BJ (cell line): Measurements from ENCODE around the gene SELENBP1. TPM values are rescaled to one million over a fixed set of nuclear protein-coding genes. Genes with fewer than 3 reads are reported as not detected.

ENCODE experiments used
- CTCF ChIA-PET: fragments of 350-600 bp; formaldehyde crosslinking; extraction: SDS; loops from one replicate; lab custom pipeline; 2021; ENCODE audit warnings: antibody characterized with exemption, inconsistent platforms; lab: Yijun Ruan, JAX
- POLR2A ChIA-PET: fragments of 300-600 bp; sonication (Branson Sonifier 250); formaldehyde crosslinking; extraction: SDS; loops from one replicate; lab custom pipeline; 2021; ENCODE audit warnings: antibody characterized with exemption; lab: Charles Lee
- DNase-seq: peaks from one replicate; pipeline ENCODE4 v3.0.0-alpha.2; 2011; ENCODE audit warnings: low read depth
- H3K27me3 ChIP-seq: 2 replicates; pipeline ENCODE4 v1.6.0; 2011; ENCODE audit warnings: low read length; ENCODE audit not compliant: control insufficient read depth, insufficient read depth
- H3K36me3 ChIP-seq: 2 replicates; pipeline ENCODE4 v1.5.1; 2011; ENCODE audit warnings: low read length; ENCODE audit not compliant: control insufficient read depth, insufficient read depth
- H3K4me3 ChIP-seq: 2 replicates; pipeline ENCODE4 v1.5.1; 2011; ENCODE audit warnings: low read depth, mild to moderate bottlenecking, control low read depth, low read length
- polyA plus RNA-seq: library from polyadenylated mRNA; depleted of rRNA; stranded (reverse); fragments of >200 nt; gene quantifications from 2 replicates; pipeline ENCODE4 v1.2.3, GENCODE V29; 2011
- TF ChIP-seq, protein P1 (sequence below): IDR thresholded peaks from 2 replicates; pipeline ENCODE4 v1.5.1; 2011; ENCODE audit warnings: low read depth, mild to moderate bottlenecking, control low read depth, inconsistent platforms, low read length, moderate library complexity; ENCODE audit not compliant: insufficient read depth

SELENBP1 gene
- polyA plus RNA-seq, 1 experiment, result 47.9 TPM

DNA sequence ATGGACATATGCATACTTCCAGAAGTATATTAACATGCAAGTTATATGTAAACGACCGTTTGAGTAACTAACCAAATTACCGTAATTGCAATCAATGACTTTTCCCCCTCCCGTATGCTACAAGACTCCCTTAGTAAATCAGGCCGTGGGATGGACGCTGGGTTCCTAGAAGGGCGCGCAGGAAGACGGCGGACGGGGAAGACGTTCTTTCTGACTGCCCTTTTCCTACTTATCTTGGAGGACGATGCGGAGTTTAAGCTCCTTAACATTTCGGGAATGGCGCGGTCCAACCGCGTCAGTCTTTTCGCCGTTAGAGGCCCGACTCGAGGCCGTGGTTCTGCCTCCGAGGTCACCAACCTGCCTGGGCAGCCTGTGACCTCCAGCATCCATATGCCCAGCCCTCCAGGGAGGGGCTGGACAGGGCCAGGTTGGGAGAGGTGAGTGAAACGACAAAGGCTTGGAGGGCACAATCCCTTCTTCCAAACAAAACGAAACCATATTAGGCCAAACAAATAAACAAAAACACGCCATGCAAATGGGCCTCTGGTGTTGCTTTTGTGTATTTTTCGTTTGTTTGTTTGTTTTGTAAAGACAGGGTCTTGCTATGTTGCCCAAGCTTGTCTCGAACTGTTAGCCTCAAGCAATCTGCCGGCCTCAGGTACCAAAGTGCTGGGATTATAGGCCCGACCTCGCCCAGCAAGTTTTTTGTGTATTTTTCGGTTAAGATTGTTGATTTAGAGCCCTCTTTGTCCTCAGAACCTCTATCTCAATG, 44.4 kb downstream of the SELENBP1 start:
- no peaks in the 10 kb centered on the region for H3K27me3 ChIP-seq
- DNase-seq, result no peak
- TF ChIP-seq, protein P1, sequence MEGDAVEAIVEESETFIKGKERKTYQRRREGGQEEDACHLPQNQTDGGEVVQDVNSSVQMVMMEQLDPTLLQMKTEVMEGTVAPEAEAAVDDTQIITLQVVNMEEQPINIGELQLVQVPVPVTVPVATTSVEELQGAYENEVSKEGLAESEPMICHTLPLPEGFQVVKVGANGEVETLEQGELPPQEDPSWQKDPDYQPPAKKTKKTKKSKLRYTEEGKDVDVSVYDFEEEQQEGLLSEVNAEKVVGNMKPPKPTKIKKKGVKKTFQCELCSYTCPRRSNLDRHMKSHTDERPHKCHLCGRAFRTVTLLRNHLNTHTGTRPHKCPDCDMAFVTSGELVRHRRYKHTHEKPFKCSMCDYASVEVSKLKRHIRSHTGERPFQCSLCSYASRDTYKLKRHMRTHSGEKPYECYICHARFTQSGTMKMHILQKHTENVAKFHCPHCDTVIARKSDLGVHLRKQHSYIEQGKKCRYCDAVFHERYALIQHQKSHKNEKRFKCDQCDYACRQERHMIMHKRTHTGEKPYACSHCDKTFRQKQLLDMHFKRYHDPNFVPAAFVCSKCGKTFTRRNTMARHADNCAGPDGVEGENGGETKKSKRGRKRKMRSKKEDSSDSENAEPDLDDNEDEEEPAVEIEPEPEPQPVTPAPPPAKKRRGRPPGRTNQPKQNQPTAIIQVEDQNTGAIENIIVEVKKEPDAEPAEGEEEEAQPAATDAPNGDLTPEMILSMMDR, result no peak
- POLR2A ChIA-PET, result interaction anchor here (1.1 to 1.4 kb wide), 3 partner anchors 14 to 47 kb away, joined by 3 to 5 read pairs (median 5); no protein-coding TSS in a partner anchor
- H3K4me3 ChIP-seq, result peak overlapping the region; percentile 71
- peaks cover 3% of the 10 kb centered on the region for H3K36me3 ChIP-seq
- CTCF ChIA-PET, result interaction anchor here (0.6 to 8.4 kb wide), 6 partner anchors 10 to 30 kb away, joined by 3 to 65 read pairs (median 6); no protein-coding TSS in a partner anchor

- ChIA-PET CTCF (interaction anchor here (0.6 to 8.4 kb wide), 9 partner anchors 9 to 954 kb away, joined by 3 to 65 read pairs (median 5); no protein-coding TSS in a partner anchor), POLR2A (interaction anchor here (0.5 to 1.4 kb wide), 6 partner anchors 13 to 436 kb away, joined by 3 to 5 read pairs (median 3); partner anchors contain the start of gene MRPL9)
- Histone ChIP-seq H3K4me3 (peak within 1 kb of the TSS; percentile 71), H3K27me3 (no peaks in the 10 kb centered on the region), H3K36me3 (peaks cover 3% of the 10 kb centered on the region)
- TF ChIP-seq, protein P1, result no peak
- DNase-seq, result peak; percentile 91
These were observed 45.1 kb downstream of the SELENBP1 start, which contains the start of gene PI4KB for GRCh38 chr1:151327223-151327902. TSS of gene PI4KB (minus strand) at chr1:151327416. CDS start at chr1:151316481, 10,935 bp downstream.

DNA sequence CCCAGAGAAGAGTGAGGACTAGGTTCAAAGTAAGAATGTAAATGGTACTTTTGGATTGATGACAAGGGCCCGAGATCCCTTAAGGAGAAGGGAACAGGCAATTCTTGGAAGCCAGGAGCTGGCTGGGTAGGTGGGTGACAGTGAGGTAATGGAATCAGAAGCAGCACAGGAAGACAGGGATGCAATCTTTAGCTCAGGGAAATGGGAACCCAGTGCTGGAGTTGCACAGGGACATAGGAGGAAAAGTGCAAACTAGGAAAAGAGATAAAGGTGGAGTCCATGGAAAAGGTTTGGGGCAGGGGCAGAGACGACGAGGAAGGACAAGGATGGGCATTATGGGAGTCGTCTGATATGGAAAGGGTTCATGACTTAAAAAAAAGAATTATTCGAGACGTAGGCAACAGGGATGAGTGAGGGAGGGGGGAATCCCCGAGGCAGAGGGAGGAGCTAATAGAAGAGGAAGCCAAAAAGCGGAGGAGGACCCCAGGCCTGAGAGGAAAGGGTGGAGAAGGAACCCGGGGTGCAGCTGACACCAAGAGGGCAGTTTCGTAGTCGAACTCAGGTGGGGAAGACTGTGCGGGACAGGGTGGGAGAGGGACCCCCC, 45.8 kb downstream of the SELENBP1 start:
- no peak for DNase-seq
- Histone ChIP-seq H3K36me3 (peaks cover 3% of the 10 kb centered on the region), H3K27me3 (no peaks in the 10 kb centered on the region), H3K4me3 (peak overlapping the region; percentile 71)
- ChIA-PET POLR2A (interaction anchor here (0.5 to 1.4 kb wide), 4 partner anchors 13 to 46 kb away, joined by 3 to 5 read pairs (median 4); no protein-coding TSS in a partner anchor), CTCF (interaction anchor here (0.9 to 8.4 kb wide), 8 partner anchors 10 to 131 kb away, joined by 3 to 65 read pairs (median 4); no protein-coding TSS in a partner anchor)
- TF ChIP-seq, protein P1, result no peak

DNA sequence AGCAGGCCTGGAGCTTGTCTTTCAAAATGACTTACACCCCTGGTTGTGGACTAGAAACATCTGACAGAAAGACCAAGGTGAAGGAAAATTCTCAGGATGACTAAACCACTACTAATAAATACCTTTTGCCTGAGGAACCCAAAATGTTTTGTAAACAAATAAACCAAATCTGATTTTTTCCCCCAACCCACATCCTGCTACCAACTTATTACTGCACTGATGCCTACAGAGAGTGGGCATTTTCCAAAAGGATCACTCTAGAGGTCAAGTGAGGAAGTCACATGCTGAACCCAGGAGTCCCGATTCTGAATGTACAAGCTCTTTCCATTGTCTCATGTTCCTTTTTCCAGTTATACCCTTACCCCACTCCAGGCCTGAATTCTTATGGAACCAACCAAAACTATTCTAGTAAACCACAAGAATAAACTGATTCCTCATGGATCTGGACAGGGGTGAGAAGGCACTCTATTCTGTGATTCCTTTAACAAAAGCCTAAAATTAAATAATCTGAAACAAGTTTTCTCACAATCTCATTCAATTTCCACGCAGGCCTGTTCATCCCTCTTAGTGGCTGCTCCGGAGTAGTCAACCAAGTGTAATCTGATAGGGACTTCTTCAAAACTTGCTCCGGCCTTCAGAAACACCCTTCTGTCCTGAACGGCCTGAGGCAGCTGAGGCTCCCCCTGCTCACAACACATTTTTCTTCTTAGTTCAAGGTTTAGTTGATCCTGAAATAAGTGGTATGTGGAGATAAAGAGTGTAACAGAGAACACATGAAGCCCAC, 46.7 kb downstream of the SELENBP1 start:
- POLR2A ChIA-PET, result interaction anchor here (0.5 kb wide), 1 partner anchor 16 kb away, joined by 3 read pairs; no protein-coding TSS in a partner anchor
- H3K36me3 ChIP-seq, result peaks cover 4% of the 10 kb centered on the region
- CTCF ChIA-PET, result interaction anchor here (0.8 to 8.4 kb wide), 10 partner anchors 9 to 130 kb away, joined by 3 to 65 read pairs (median 4); no protein-coding TSS in a partner anchor
- peak overlapping the region; percentile 71 for H3K4me3 ChIP-seq
- no peaks in the 10 kb centered on the region for H3K27me3 ChIP-seq
- DNase-seq, result no peak
- TF ChIP-seq, protein P1, result no peak
